HepG2 (cell line): ENCODE data around the gene SOX9. TPM values are rescaled to one million over a fixed set of nuclear protein-coding genes. Genes with fewer than 3 reads are reported as not detected.

Source experiments
- ATAC-seq: fragments of 200-7000 bp; cut with Tn5 transposase; 3 replicates; pipeline ENCODE4 v1.9.1; 2020; ENCODE audit warnings: mild to moderate bottlenecking, moderate library complexity
- BruUV-seq: library from RNA; stranded (reverse); fragments of 400-500 nt; replicated peaks from 2 replicates; lab custom pipeline; 2021; lab: Mats Ljungman, UMichigan
- CTCF ChIA-PET: fragments of 300-600 bp; formaldehyde crosslinking; extraction: SDS; loops from one replicate; lab custom pipeline; 2021; ENCODE audit warnings: low total read pairs, inconsistent platforms, low intra/inter-chr PET ratio; lab: Yijun Ruan, JAX
- POLR2A ChIA-PET: fragments of 350-600 bp; sonication (Branson Sonifier 250); formaldehyde crosslinking; loops from one replicate; lab custom pipeline; 2020; ENCODE audit warnings: antibody characterized with exemption, inconsistent platforms; lab: Yijun Ruan, JAX
- DNase-seq: peaks from one replicate; pipeline ENCODE4 v3.0.0-alpha.2; 2015; ENCODE audit warnings: low spot score
- FAIRE-seq: peaks from 3 replicates; lab custom pipeline; 2011; peaks lifted over from hg19 to GRCh38; lab: Jason Lieb, UNC
- H2AFZ ChIP-seq: one replicate; pipeline ENCODE4 v1.6.1; 2011; ENCODE audit warnings: low read length, inconsistent platforms
- H3K27ac ChIP-seq: fragments of 300-600 bp; 3 replicates; pipeline ENCODE4 v1.8.0; 2011; ENCODE audit warnings: mixed run types, mild to moderate bottlenecking, mixed read lengths, low read length, inconsistent platforms; ENCODE audit not compliant: insufficient read depth; ENCODE audit errors: extremely low read length
- H3K27me3 ChIP-seq, 2 experiments: fragments of 200-600 bp in 1 of 2; 2 replicates in 1 of 2; 3 replicates in 1 of 2; pipeline versions ENCODE4 v1.6.0 to v1.8.0; 2011; ENCODE audit warnings: low read length in 2 of 2, mild to moderate bottlenecking in 2 of 2, moderate library complexity in 2 of 2, inconsistent platforms in 1 of 2; ENCODE audit not compliant: insufficient read depth in 2 of 2, control insufficient read depth in 1 of 2
- H3K36me3 ChIP-seq, 2 experiments: fragments of 200-600 bp in 1 of 2; replicated peaks in 1 of 2; 2 replicates in 1 of 2; 3 replicates in 1 of 2; pipeline versions ENCODE4 v1.5.1 to v1.8.0; 2011; ENCODE audit warnings: low read length in 2 of 2, inconsistent platforms in 1 of 2; ENCODE audit not compliant: insufficient read depth in 2 of 2, control insufficient read depth in 1 of 2
- H3K4me1 ChIP-seq: 2 replicates; pipeline ENCODE4 v1.5.1; 2012; ENCODE audit warnings: low read length, inconsistent platforms; ENCODE audit not compliant: insufficient read depth
- H3K4me2 ChIP-seq: 2 replicates; pipeline ENCODE4 v1.6.0; 2011; ENCODE audit warnings: low read depth, low read length, inconsistent platforms
- H3K4me3 ChIP-seq, 3 experiments: fragments of 200-600 bp in 1 of 3; sonication (generic), shearing (Covaris generic) in 1 of 3; replicated peaks in 1 of 3; 2 replicates each; pipeline ENCODE4 v1.5.1; 2011 to 2016; ENCODE audit warnings: low read length in 3 of 3, inconsistent platforms in 2 of 3, low read depth in 2 of 3, mild to moderate bottlenecking in 2 of 3, control low read depth in 1 of 3, mixed read lengths in 1 of 3; ENCODE audit not compliant: insufficient read depth in 1 of 3
- H3K79me2 ChIP-seq: one replicate; pipeline ENCODE4 v1.6.1; 2011; ENCODE audit warnings: low read length, inconsistent platforms; ENCODE audit not compliant: insufficient read depth
- H3K9ac ChIP-seq: 2 replicates; pipeline ENCODE4 v1.6.0; 2011; ENCODE audit warnings: mild to moderate bottlenecking, low read depth, low read length, inconsistent platforms; ENCODE audit not compliant: insufficient read depth
- H3K9me3 ChIP-seq: 2 replicates; pipeline ENCODE4 v1.5.1; 2012; ENCODE audit warnings: mild to moderate bottlenecking, low read length
- H4K20me1 ChIP-seq: 2 replicates; pipeline ENCODE4 v1.6.0; 2011; ENCODE audit warnings: inconsistent platforms, mild to moderate bottlenecking, low read length, moderate library complexity; ENCODE audit not compliant: insufficient read depth
- AHR ChIP-seq: IDR thresholded peaks from 2 replicates; pipeline ENCODE4 v1.6.1; 2018; ENCODE audit warnings: missing genetic modification reagents, missing compliant biosample characterization
- BRD4 ChIP-seq: sonication (generic); formaldehyde crosslinking; IDR thresholded peaks from 2 replicates; pipeline ENCODE4 v1.4.0; 2020; ENCODE audit warnings: missing genetic modification reagents
- HNRNPL ChIP-seq: fragments of 200-400 bp; formaldehyde crosslinking; IDR thresholded peaks from 2 replicates; pipeline ENCODE4 v1.6.1; 2017; ENCODE audit warnings: mild to moderate bottlenecking, low read depth, low read length
- KLF11 ChIP-seq: IDR thresholded peaks from 2 replicates; pipeline ENCODE4 v1.6.1; 2016; ENCODE audit warnings: missing compliant biosample characterization
- MIER2 ChIP-seq: IDR thresholded peaks from 2 replicates; pipeline ENCODE4 v1.6.1; 2016; ENCODE audit warnings: missing biosample characterization, missing genetic modification reagents
- MLX ChIP-seq: IDR thresholded peaks from 2 replicates; pipeline ENCODE4 v1.6.1; 2016
- PCBP1 ChIP-seq: fragments of 200-400 bp; formaldehyde crosslinking; IDR thresholded peaks from 2 replicates; pipeline ENCODE4 v1.6.1; 2017; ENCODE audit warnings: mild to moderate bottlenecking, low read depth, low read length, borderline replicate concordance
- RBAK ChIP-seq: sonication (generic); formaldehyde crosslinking; IDR thresholded peaks from 2 replicates; pipeline ENCODE4 v1.5.1; 2020; ENCODE audit warnings: mild to moderate bottlenecking, missing genetic modification reagents
- SMC3 ChIP-seq: IDR thresholded peaks from 2 replicates; pipeline ENCODE4 v1.6.1; 2011; ENCODE audit warnings: low read length, improper control_type of control experiment
- THYN1 ChIP-seq: sonication (generic); formaldehyde crosslinking; IDR thresholded peaks from 2 replicates; pipeline ENCODE4 v1.8.1; 2023; ENCODE audit warnings: low read depth, mild to moderate bottlenecking, moderate library complexity, missing genetic modification reagents, borderline replicate concordance
- ZC3H13 ChIP-seq: sonication (generic); formaldehyde crosslinking; IDR thresholded peaks from 2 replicates; pipeline ENCODE4 v1.8.1; 2023; ENCODE audit warnings: mild to moderate bottlenecking, missing genetic modification reagents, moderate library complexity
- ZFP37 ChIP-seq: sonication (generic); formaldehyde crosslinking; IDR thresholded peaks from 2 replicates; pipeline ENCODE4 v1.4.0; 2020; ENCODE audit warnings: missing genetic modification reagents, borderline replicate concordance
- ZFX ChIP-seq: sonication (generic); formaldehyde crosslinking; IDR thresholded peaks from 2 replicates; pipeline ENCODE4 v1.4.0; 2020; ENCODE audit warnings: mild to moderate bottlenecking, low read depth, missing genetic modification reagents, moderate library complexity
- ZNF205 ChIP-seq: IDR thresholded peaks from 2 replicates; pipeline ENCODE4 v1.6.1; 2018; ENCODE audit warnings: missing biosample characterization, missing genetic modification reagents
- ZNF24 ChIP-seq: fragments of 450-650 bp; IDR thresholded peaks from 2 replicates; pipeline ENCODE4 v1.6.1; 2017; ENCODE audit warnings: antibody characterized with exemption, mild to moderate bottlenecking
- ZNF260 ChIP-seq: sonication (generic); formaldehyde crosslinking; IDR thresholded peaks from 2 replicates; pipeline ENCODE4 v1.4.0; 2020; ENCODE audit warnings: missing genetic modification reagents, low read depth, mild to moderate bottlenecking, borderline replicate concordance
- ZNF44 ChIP-seq: sonication (generic); formaldehyde crosslinking; IDR thresholded peaks from 2 replicates; pipeline ENCODE4 v1.5.1; 2020; ENCODE audit warnings: mild to moderate bottlenecking, missing genetic modification reagents
- ZNF460 ChIP-seq: sonication (generic); formaldehyde crosslinking; IDR thresholded peaks from 2 replicates; pipeline ENCODE4 v1.5.1; 2020; ENCODE audit warnings: missing genetic modification reagents, mild to moderate bottlenecking, borderline replicate concordance
- ZNF564 ChIP-seq: sonication (generic); formaldehyde crosslinking; IDR thresholded peaks from 2 replicates; pipeline ENCODE4 v1.8.1; 2023; ENCODE audit warnings: mild to moderate bottlenecking, missing genetic modification reagents
- ZNF567 ChIP-seq: sonication (generic); formaldehyde crosslinking; IDR thresholded peaks from 2 replicates; pipeline ENCODE4 v1.8.1; 2023; ENCODE audit warnings: mild to moderate bottlenecking, missing genetic modification reagents, borderline replicate concordance
- ZNF704 ChIP-seq: sonication (generic); formaldehyde crosslinking; IDR thresholded peaks from 2 replicates; pipeline ENCODE4 v1.8.1; 2023; ENCODE audit warnings: mild to moderate bottlenecking, inconsistent platforms, moderate library complexity, missing genetic modification reagents, borderline replicate concordance
- WGBS: methylation state at CpG from one replicate; pipeline ENCODE4 v1.1.6; 2017; ENCODE audit warnings: low lambda C conversion rate; 5-methylcytosine and 5-hydroxymethylcytosine counted together
- in situ Hi-C: cut with HindIII; loops from 2 replicates; pipeline ENCODE4 v1.10.0; 2017; ENCODE audit warnings: low pct_unique_long_range_greater_than_20kb; ENCODE audit not compliant: extremely low pct_ligation_motif_present
- intact Hi-C: fragments of 100-400 bp; cut with micrococcal nuclease; formaldehyde crosslinking; loops from one replicate; pipeline ENCODE4 v1.10.0; 2022; ENCODE audit not compliant: unreplicated experiment
- polyA plus RNA-seq, 8 experiments: library from polyadenylated mRNA; depleted of rRNA in 3 of 8; stranded (reverse) in 7 of 8; unstranded in 1 of 8; fragments of >200 nt; fragmentation: Illumina TruSeq in 4 of 8; extraction: Trizol in 4 of 8; gene quantifications; 2 replicates each; pipeline versions ENCODE4 v1.2.1 to v1.2.3, GENCODE V29; 2011 to 2016; ENCODE audit warnings: low read depth in 4 of 8, missing spikeins in 1 of 8, mixed read lengths in 1 of 8; ENCODE audit not compliant: insufficient read depth in 1 of 8
- total RNA-seq, 5 experiments: library from RNA; depleted of rRNA; stranded (reverse); fragments of >200 nt; fragmentation: Illumina TruSeq; extraction: Trizol; gene quantifications; 2 replicates each; pipeline ENCODE4 v1.2.3, GENCODE V29; 2016; ENCODE audit warnings: low read depth in 1 of 5
- TF ChIP-seq, protein P1 (sequence below): sonication (generic); formaldehyde crosslinking; IDR thresholded peaks from 2 replicates; pipeline ENCODE4 v1.8.0; 2022; ENCODE audit warnings: low read depth, missing genetic modification reagents

Gene SOX9
- total and polyA plus RNA-seq, 2 of the 13 experiments (the other 11 are each of a cell fraction or from before 2014, with no cell fraction given): 16.1 to 27.6 TPM

DNA sequence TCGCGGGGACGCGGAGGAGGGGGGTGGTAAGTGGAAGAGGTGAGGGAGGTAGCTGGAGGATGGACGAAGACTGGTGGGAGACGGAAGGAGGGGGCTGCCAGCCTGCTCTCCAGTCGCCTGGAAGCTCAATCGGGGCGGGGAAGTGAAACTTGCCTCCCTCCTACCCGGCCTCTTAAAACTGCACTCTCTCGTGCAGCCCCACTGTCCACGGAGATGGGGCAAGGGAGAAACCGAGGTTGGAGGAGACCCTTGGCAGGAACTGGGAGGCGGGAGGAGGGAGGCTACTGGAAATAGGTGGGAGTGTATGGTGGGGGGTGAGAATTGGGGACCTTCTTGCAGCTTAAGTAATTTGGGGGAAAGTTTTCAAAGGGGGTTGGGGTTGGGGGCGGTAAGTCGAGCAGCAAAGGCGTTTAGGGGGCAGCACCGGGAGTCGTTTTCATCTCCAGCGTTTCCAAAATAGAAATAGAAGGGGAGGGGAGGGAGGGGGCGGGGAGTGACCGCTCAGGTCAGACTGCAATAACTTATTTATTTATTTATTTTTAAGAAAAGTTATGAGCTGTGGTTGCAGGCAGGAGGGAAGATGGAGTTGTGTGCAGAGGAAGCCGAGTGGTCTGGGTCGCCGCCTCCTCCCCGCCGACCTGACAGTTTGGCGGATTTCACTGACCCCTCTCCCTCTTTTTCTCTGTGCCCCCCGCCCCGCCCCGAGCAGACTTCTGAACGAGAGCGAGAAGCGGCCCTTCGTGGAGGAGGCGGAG, 1.4 kb downstream of the SOX9 start:
- intact Hi-C loops: no loop called here
- in situ Hi-C loops: loop anchor here (5.0 kb wide), 2 partner anchors 280 to 395 kb away; no protein-coding TSS in a partner anchor
- H2AFZ ChIP-seq: no peak overlapping the region
- ATAC-seq: no peak
- 2% methylated on average over 36 of the region's 36 CpGs for WGBS
- DNase-seq: no peak
- H3K9ac ChIP-seq: peak overlapping the region; percentile 96
- POLR2A ChIA-PET: interaction anchor here (0.6 to 6.9 kb wide), 23 partner anchors 13 to 648 kb away, joined by 3 to 96 read pairs (median 9); no protein-coding TSS in a partner anchor
- CTCF ChIA-PET: no interaction called here
- H3K4me3 ChIP-seq: peak overlapping the region; percentile 86 to 100 (median 99)
- peaks cover 45% of the 10 kb centered on the region for H3K79me2 ChIP-seq
- no peak for FAIRE-seq
- H4K20me1 ChIP-seq: peaks cover 54% of the 10 kb centered on the region
- H3K4me2 ChIP-seq: peak overlapping the region; percentile 95
- peak overlapping the region; percentile 76 for H3K27ac ChIP-seq
- peaks cover 60% of the 10 kb centered on the region for H3K4me1 ChIP-seq
- peaks cover 10 to 20% of the 10 kb centered on the region in 2 experiments for H3K36me3 ChIP-seq
- H3K27me3 ChIP-seq: no peaks in the 10 kb centered on the region; a peak in 1 of 5 replicates
- H3K9me3 ChIP-seq: no peaks in the 10 kb centered on the region
- BruUV-seq: no TSS peak
- no peak for TF ChIP-seq ZNF704 (CRISPR knock-in tag)
- TF ChIP-seq RBAK (CRISPR knock-in tag): no peak
- no peak for TF ChIP-seq ZNF44
- no peak for TF ChIP-seq ZNF205 (CRISPR knock-in tag)
- TF ChIP-seq THYN1 (CRISPR knock-in tag): no peak
- no peak for TF ChIP-seq SMC3
- no peak for TF ChIP-seq ZNF260 (CRISPR knock-in tag)
- TF ChIP-seq BRD4 (CRISPR knock-in tag): peak; percentile 13; the same call in 1 of the 2 replicates
- TF ChIP-seq HNRNPL: no peak
- no peak for TF ChIP-seq ZNF567 (CRISPR knock-in tag)
- TF ChIP-seq ZFX (CRISPR knock-in tag): no peak
- no peak for TF ChIP-seq ZC3H13 (CRISPR knock-in tag)
- TF ChIP-seq KLF11 (CRISPR knock-in tag): no peak
- no peak for TF ChIP-seq AHR
- no peak for TF ChIP-seq ZNF24
- no peak for TF ChIP-seq ZFP37 (CRISPR knock-in tag)
- no peak for TF ChIP-seq MLX (CRISPR knock-in tag)
- TF ChIP-seq, protein P1, sequence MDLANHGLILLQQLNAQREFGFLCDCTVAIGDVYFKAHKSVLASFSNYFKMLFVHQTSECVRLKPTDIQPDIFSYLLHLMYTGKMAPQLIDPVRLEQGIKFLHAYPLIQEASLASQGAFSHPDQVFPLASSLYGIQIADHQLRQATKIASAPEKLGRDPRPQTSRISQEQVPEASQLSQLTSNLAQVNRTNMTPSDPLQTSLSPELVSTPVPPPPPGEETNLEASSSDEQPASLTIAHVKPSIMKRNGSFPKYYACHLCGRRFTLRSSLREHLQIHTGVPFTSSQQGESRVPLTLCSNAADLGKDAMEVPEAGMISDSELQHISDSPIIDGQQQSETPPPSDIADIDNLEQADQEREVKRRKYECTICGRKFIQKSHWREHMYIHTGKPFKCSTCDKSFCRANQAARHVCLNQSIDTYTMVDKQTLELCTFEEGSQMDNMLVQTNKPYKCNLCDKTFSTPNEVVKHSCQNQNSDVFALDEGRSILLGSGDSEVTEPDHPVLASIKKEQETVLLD: no peak
- no peak for TF ChIP-seq ZNF460
- TF ChIP-seq MIER2 (CRISPR knock-in tag): no peak
- no peak for TF ChIP-seq PCBP1
- no peak for TF ChIP-seq ZNF564 (CRISPR knock-in tag)
